Left renal pelvis (tissue), 4 donors: ENCODE data around the gene OBSL1. TPM values are rescaled to one million over a fixed set of nuclear protein-coding genes. Genes with fewer than 3 reads are reported as not detected.

Experiments
- DNase-seq, 4 donors: peaks; one replicate each; pipeline ENCODE4 v3.0.0-alpha.2; 2013; ENCODE audit warnings: low read depth in 4 of 4, low spot score in 3 of 4
- polyA plus RNA-seq, 4 donors: library from polyadenylated mRNA; unstranded; fragments of 120-200 nt; gene quantifications; one replicate each; pipeline ENCODE4 v1.2.1, GENCODE V29; 2013; ENCODE audit not compliant: insufficient read length in 4 of 4

OBSL1 gene
- polyA plus RNA-seq, 4 donors: 104 to 200 (median 132) TPM

GRCh38 chr2:219516888-219517287, 54.5 kb downstream of the OBSL1 start:
- no peak for DNase-seq

GRCh38 chr2:219515874-219516629, 55.3 kb downstream of the OBSL1 start:
- no peak for DNase-seq

GRCh38 chr2:219514836-219515235, 56.5 kb downstream of the OBSL1 start:
- DNase-seq: no peak

GRCh38 chr2:219514196-219514761, 57.1 kb downstream of the OBSL1 start, which contains the start of gene ASIC4:
ASIC4 (plus strand) TSS chr2:219514482; CDS start chr2:219514725, 243 bp downstream.
- DNase-seq: no peak

- DNase-seq: no peak
Observed at GRCh38 chr2:219513787-219514186, 57.6 kb downstream of the OBSL1 start.

GRCh38 chr2:219512524-219513216, 58.7 kb downstream of the OBSL1 start:
- no peak for DNase-seq

GRCh38 chr2:219511547-219512325, 59.6 kb downstream of the OBSL1 start:
- DNase-seq: no peak

GRCh38 chr2:219510512-219511135, 60.7 kb downstream of the OBSL1 start:
- DNase-seq: no peak

- no peak for DNase-seq
Observed at GRCh38 chr2:219509780-219510511, 61.4 kb downstream of the OBSL1 start.

- DNase-seq: no peak
Observed at GRCh38 chr2:219508971-219509779, 62.2 kb downstream of the OBSL1 start.

GRCh38 chr2:219508444-219508734, 63.0 kb downstream of the OBSL1 start:
- no peak for DNase-seq

- no peak for DNase-seq
Observed at GRCh38 chr2:219507581-219508443, 63.5 kb downstream of the OBSL1 start.

- DNase-seq: no peak
Observed at GRCh38 chr2:219506802-219507526, 64.4 kb downstream of the OBSL1 start.

GRCh38 chr2:219506153-219506801, 65.1 kb downstream of the OBSL1 start:
- no peak for DNase-seq

GRCh38 chr2:219505585-219505984, 65.8 kb downstream of the OBSL1 start:
- DNase-seq: no peak

GRCh38 chr2:219502618-219503017, 68.7 kb downstream of the OBSL1 start:
- no peak for DNase-seq

- no peak for DNase-seq
Observed at GRCh38 chr2:219501849-219502248, 69.5 kb downstream of the OBSL1 start.
